GM23338 (cell line): Measurements from ENCODE around the gene SYNDIG1L. TPM values are rescaled to one million over a fixed set of nuclear protein-coding genes. Genes with fewer than 3 reads are reported as not detected.

Source experiments
- polyA plus RNA-seq: library from polyadenylated mRNA; unstranded; fragments of >200 nt; fragmentation: Nextera tagmentation; extraction: Ambion mirVana; gene quantifications from 2 replicates; pipeline ENCODE4 v1.2.1, GENCODE V29; 2016
- total RNA-seq: library from RNA; depleted of rRNA; stranded (reverse); fragments of >200 nt; shearing (Covaris generic); gene quantifications from 2 replicates; pipeline ENCODE4 v1.2.3, GENCODE V29; 2014; rRNA removed

Gene SYNDIG1L
- total and polyA plus RNA-seq, 2 experiments from 2014 or later, result 0.65 to 2.1 TPM

Other genes starting within 250 kb of the SYNDIG1L start
- 0.49 and 0.66 TPM in 2 replicates for gene VSX2, start 186.8 kb downstream of the SYNDIG1L start, total RNA-seq
- 0.35 and 0.52 TPM in 2 replicates for gene VSX2, start 186.8 kb downstream of the SYNDIG1L start, polyA plus RNA-seq
- gene ABCD4, start 123.3 kb downstream of the SYNDIG1L start, total RNA-seq, result 56.6 and 73.1 TPM in 2 replicates
- gene ABCD4, start 123.3 kb downstream of the SYNDIG1L start, polyA plus RNA-seq, result 60.5 and 64.6 TPM in 2 replicates
- 129 and 143 TPM in 2 replicates for gene VRTN, start 77.7 kb downstream of the SYNDIG1L start, total RNA-seq
- 63.9 and 68.5 TPM in 2 replicates for gene VRTN, start 77.7 kb downstream of the SYNDIG1L start, polyA plus RNA-seq
- gene NPC2, start 67.1 kb upstream of the SYNDIG1L start, total RNA-seq, result 287 and 331 TPM in 2 replicates
- 344 and 354 TPM in 2 replicates for gene NPC2, start 67.1 kb upstream of the SYNDIG1L start, polyA plus RNA-seq
- gene ISCA2, start 67.6 kb upstream of the SYNDIG1L start, total RNA-seq, result 24.9 and 44.0 TPM in 2 replicates
- gene ISCA2, start 67.6 kb upstream of the SYNDIG1L start, polyA plus RNA-seq, result 156 and 171 TPM in 2 replicates
- 0.49 and 2.1 TPM in 2 replicates for gene LTBP2, start 186.0 kb upstream of the SYNDIG1L start, total RNA-seq
- 0.27 and 0.35 TPM in 2 replicates for gene LTBP2, start 186.0 kb upstream of the SYNDIG1L start, polyA plus RNA-seq